ENCODE results near the gene ADAP1.

Gene ADAP1

DNA sequence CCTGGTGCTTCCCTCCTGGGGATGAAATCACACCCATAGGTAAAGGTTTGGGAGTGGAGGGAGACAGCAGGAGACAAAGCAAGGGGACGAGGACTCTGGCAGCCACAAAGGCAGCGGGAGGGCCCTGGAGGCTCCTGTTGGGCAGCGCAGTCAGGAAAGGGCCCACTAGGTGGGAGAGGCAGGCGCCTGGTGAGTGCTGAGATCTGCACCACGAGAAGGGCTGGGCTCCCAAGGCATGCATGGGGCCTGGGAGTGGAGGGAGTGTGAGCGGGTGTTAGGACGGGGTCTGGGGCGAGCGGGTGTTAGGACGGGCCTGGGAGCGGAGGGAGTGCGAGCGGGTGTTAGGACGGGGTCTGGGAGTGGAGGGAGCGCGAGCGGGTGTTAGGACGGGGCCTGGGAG, 65.1 kb downstream of the ADAP1 start:
- DNase-seq: no peak

GRCh38 chr7:889025-889390, 65.5 kb downstream of the ADAP1 start:
- no peak for DNase-seq

DNA sequence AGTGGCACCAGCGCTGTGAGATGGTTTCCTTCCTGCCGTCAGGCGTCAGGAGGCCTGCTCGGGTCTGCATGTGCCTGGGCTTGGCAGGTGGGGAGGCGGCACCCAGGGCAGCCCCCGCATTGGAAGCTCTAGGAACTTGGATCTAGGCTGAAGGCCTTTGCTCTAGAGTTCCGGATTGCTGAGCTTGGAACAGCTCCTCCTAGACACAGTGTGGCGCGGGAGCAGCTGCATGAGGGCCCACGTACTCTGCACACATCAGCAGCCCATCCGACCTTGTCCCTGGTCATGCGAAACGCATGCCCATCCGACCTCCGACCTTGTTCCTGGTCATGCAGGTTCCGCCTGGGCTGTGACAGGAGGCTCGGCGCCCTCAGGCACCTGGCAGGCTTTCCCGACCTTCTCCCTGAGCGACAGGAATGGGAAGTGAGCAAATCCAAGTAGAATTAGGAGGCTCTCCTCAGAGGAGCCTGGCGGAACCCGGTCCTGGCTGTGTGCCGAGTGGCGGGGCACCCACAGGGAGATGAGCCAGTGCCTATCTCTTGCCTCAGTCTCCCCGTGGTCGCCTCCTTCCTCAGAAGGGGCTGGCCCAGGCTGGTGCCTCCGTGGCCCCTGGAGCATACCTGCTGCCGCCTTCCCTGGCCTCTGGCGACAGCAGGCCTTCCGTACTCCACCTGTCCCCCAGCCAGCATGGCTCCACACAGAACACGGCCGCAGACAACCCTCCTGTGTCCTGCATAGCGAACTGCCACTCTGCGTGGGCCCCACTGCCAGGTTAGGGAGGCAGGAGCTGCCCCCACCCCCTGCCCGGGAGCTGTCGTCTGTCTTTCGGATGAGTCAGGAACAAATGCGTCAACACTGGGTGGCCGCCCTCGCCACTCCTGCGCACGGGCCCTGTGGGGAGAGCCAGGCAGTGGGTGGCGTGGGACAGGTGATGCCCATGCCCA, 66.1 kb downstream of the ADAP1 start:
- DNase-seq: no peak

DNA sequence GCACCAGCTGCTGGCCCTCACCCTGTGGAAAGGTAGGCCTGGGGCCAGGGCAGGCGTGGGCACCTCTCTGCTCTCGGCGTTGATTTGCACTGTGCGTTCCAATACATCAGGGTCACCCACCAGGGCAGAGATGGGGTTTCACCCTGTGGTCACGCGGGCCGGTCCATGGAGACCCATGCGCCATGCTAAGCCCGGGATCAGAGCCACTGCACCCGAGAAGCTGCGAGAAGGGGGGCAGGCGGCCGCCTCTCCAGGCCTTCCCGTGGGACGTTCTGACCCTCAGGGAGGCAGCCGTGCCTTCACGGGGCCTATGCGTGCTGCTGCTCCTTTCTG, 67.0 kb downstream of the ADAP1 start:
- DNase-seq: no peak

DNA sequence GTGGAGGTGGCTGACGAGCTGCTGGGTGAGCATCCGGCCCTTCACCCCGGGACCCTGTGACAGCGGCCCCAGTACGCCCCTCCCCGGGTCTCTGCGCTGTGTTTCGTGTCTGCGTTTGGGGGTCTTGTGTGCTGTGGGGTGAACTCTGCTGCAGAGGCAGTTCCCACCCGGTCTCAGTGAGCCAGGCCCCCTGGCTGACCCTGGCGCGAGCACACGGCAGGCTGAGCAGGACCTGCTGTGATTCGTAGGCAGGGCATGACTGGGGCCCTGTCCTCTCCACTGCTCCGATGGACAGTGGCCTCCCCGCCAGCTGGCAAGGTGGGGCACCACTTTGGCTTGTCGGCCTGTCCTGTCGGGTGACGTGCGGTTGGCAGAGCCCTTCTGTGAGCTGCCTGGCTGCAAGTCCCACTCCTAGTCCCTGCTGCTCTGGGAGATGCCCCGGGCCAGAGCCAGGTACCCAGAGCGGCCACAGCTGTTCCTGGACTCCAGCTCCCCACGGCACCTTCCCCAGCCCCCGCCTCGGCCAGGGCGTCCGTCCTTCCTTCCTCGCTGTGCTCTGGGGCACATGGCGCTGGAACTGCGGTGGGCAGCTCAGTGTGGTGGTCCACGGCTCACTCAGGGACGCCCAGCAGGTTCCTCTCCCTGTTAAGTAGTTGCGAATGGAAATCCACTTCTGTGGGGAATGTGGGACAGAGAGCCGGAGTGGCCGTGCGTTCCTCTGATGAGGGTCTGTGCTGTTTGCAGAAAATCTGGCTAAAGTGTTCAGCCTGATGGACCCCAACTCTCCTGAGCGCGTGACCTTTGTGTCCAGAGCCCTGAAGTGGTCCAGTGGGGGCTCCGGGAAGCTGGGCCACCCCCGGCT, 67.6 kb downstream of the ADAP1 start:
- no peak for DNase-seq

DNA sequence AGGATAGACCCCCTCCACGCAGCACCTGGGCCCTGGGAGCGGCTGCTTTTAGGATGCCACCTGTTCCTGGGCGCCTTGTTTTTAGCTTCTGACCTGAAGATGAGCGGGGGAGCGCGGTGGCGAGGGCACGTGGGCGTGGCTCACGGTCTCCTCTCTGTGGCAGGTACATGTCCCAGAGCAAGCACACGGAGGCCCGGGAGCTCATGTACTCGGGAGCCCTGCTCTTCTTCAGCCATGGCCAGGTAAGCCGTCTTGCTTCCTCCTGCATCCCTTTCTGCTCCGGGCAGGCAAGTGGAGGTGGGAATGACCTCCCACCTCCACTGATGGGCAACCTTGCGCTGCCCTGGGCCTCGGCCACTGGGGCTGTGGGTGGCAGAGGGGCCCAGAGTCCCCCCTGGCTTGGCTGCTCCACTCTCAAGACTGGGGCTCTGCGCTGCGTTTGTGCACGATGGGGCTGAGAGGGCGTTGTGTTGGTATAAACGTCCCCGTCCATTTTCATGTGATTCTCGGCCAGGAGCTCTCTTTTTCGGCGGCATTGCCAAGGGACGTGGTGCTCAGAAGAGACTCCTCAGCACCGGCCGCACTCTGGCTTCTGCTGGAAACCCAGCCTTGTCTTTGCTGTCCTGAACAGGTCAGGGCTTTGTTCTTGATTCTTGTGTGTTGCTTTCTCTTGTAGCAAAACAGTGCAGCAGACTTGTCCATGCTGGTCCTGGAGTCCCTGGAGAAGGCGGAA, 68.4 kb downstream of the ADAP1 start:
- no peak for DNase-seq

DNA sequence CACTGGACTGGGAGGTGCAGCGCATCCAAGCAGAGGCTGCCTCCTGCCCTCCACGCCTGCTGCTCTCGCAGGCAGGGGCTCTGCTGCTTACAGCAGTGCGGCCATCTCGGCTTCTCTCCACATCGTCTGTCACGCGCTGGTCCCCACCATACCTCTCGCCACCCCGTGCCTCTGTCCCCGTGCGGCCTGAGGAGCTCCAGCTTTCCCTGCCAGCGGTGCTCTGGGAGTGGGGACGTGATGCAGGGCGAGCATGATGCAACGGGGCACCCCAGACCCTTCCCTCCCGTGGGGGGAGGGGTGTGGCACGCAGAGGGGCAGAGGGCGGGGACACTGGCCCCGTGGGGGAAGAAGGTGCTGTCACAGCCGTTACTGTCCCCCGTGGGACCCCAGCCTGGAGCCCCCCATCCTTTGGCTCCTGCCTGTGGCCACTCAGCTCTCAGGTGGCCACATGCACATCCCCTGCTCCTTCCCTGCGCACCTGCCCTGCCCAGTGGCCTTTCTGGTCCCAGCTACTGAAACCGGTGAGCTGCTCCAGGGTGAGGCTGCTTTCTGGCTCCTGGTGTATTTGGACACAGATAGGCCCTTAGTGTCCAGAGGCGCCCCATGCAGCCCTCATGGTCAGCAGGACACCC, 69.1 kb downstream of the ADAP1 start:
- DNase-seq: no peak

DNA sequence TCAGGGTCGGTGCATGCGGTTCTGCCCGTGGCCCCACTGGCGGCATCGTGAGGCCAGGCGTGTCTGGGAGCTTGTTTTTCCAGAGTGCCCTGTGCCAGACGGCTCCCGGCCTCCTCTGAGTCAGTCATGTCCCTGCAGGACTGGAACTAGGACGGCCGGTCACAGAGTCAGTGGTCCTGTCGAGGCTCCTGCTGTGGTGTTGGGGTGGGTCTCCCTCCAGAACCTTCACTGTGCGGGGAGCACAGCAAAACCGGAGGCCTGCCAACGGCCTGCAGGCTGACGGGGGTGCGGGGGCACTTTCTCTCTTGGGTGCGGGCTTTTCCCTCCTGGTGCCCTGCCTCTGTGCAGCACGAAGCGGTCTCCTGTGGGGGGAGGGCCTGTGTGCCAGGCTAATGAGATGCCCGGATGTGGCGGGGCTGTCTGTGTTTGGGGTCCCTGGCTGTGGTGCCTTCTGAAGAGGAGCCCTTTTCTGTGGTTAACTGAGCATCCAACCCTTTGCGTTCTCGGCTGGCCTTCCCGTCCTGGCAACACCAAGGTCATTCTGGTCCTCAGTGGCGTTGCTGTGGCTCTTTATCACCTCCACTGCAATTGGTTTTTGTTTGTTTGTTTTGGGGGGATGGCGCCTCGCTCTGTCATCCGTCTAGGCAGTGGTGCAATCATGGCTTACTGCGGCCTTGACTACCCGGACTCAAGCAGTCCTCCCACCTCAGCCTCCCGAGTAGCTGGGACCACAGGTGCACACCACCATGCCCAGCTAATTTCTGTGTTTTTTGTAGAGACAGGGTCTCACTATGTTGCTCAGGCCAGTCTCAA, 70.1 kb downstream of the ADAP1 start:
- DNase-seq: no peak

- DNase-seq: no peak
Observed at GRCh38 chr7:883055-884021, 71.1 kb downstream of the ADAP1 start.

DNA sequence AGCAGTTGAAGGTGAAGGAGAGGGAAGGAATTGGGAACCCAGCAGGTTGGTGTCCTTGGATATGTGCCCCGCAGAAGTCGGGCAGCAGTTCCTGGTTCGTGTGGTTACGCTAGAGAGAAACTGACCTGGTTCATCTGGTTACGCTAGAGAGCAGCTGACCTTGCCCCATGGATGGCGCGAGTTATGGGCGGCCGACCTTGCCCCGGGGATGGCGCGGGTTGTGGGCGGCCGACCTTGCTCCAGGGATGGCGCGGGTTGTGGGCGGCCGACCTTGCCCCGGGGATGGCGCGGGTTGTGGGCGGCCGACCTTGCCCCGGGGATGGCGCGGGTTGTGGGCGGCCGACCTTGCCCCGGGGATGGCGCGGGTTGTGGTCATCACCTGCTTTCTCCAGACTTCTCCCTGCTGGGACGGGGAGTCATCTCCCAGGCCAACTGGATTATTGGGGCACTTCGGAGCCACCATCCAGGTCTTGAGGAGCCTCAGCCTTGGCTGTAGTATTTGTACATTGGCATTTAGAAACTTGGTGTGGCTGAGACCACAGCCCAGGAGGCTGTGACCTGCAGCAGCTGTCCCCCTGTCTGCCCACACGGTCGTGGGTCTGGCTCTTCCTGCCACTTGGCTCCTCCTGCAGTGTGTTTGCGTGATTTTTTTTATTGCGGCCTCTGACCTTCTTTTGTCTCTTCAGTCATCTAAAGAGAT, 72.0 kb downstream of the ADAP1 start:
- DNase-seq: no peak

- DNase-seq: no peak
Observed at GRCh38 chr7:881441-882234, 72.8 kb downstream of the ADAP1 start.

GRCh38 chr7:880450-880849, 74.0 kb downstream of the ADAP1 start:
- no peak for DNase-seq

DNA sequence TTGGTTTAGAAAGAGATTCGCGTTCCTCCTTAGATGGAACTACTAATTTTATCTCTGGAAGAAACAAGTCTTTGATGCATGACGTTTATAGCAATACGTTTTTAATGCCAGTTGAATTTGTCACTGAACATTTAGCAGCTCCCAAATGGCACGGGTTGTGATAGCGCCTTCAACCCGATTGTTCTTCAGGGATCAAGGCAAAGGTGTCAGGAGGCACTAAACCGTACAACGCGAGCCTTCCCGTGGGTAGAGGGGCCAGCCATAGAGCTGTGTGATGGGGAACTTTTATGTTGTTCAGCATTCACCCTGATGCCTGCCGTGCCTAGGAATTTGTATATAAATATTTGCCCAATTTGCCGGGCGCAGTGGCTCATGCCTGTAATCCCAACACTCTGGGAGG, 74.8 kb downstream of the ADAP1 start:
- DNase-seq: no peak

GRCh38 chr7:879093-879492, 75.4 kb downstream of the ADAP1 start:
- DNase-seq: no peak

- DNase-seq: no peak
Observed at GRCh38 chr7:877312-878232, 76.9 kb downstream of the ADAP1 start.

DNA sequence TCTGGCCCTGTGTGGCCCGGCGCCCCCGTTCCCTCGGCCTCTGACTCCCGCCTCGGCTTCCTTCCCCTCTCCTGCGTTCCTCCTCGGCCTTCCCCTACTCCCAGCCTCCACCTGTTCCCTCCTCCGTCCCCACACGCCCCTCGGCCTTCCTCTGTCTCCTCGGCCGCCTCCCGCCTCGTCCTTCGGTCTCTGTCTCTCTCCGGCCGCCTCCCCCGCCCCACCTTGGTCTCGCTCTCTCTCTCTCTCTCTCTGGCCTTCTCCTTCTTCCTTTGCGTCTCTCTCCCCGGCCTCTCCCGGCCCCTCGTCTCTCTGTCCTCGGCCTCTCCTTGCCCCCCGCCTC, 77.5 kb downstream of the ADAP1 start:
- no peak for DNase-seq

DNA sequence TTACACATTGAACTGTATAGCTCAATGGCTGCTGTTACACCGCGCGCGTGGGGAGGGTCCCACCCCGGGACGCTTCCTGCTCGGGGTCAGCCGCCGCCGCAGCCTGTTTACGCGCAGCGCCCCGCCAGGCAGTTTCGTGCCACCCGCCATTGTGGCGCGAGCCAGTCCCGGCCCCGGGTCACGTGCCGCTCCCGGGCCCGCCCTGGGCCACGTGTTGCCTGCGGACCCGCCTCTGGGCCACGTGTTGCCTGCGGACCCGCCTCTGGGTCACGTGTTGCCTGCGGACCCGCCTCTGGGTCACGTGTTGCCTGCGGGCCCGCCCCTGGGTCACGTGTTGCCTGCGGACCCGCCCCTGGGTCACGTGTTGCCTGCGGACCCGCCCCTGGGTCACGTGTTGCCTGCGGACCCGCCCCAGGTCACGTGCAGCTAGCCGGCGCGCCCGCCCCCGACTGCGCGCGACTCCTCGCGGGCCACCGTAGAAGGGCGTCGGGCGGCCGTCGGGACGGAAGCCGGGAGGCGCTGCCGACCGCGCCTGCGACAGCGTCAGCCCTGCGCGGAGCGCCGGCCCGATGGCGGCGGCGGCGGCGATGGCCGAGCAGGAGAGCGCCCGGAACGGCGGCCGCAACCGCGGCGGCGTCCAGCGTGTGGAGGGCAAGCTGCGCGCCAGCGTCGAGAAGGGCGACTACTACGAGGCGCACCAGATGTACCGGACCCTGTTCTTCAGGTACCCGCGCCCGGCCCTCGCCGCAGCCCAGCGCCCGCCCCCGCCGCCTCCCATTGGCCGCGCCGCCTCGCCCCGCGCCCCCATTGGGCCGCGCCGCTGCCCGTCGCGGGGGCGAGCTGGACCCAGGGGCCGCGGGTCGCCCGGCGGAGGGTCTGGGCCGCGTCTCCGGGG, 78.2 kb downstream of the ADAP1 start, which contains the start of gene GET4:
Gene GET4 (plus strand): TSS at position 478 of the 895 bp plus-strand sequence. CDS start 92 bp downstream, at position 570.
- DNase-seq: peak; percentile 95

Measured in activated naive CD4-positive, alpha-beta T cell treated with Interleukin-2 at 50 U/mL for 16 hours (primary cell).